Endothelial cell of umbilical vein (primary cell): ENCODE measurements around the gene GZF1. TPM values are rescaled to one million over a fixed set of nuclear protein-coding genes. Genes with fewer than 3 reads are reported as not detected.

Experiments used
- BruUV-seq: library from RNA; stranded (reverse); fragments of 400-500 nt; replicated peaks from 2 replicates; lab custom pipeline; 2021; lab: Mats Ljungman, UMichigan
- CTCF ChIA-PET: fragments of 300-600, 350-600 bp; sonication (Branson Sonifier 250); formaldehyde crosslinking; loops from one replicate; lab custom pipeline; 2021; ENCODE audit warnings: antibody characterized with exemption, inconsistent platforms; lab: Charles Lee
- POLR2A ChIA-PET: fragments of 300-600, 350-600 bp; sonication (Branson Sonifier 250); formaldehyde crosslinking; loops from one replicate; lab custom pipeline; 2021; ENCODE audit warnings: antibody characterized with exemption, inconsistent platforms; lab: Charles Lee
- DNase-seq: peaks from one replicate; pipeline ENCODE4 v3.0.0-alpha.2; 2011; ENCODE audit warnings: low read depth, low spot score
- FAIRE-seq: peaks from 2 replicates; lab custom pipeline; 2011; peaks lifted over from hg19 to GRCh38; lab: Jason Lieb, UNC
- H2AFZ ChIP-seq: 2 replicates; pipeline ENCODE4 v1.6.0; 2012; ENCODE audit warnings: low read depth, low read length, control low read depth, inconsistent platforms
- H3K27ac ChIP-seq: 2 replicates; pipeline ENCODE4 v1.5.1; 2011; ENCODE audit warnings: low read depth, mild to moderate bottlenecking, control low read depth, low read length, moderate library complexity; ENCODE audit not compliant: insufficient read depth
- H3K27me3 ChIP-seq, 2 experiments: 2 replicates each; pipeline versions ENCODE4 v1.6.0 to v1.6.1; 2011; ENCODE audit warnings: low read length in 2 of 2, mixed read lengths in 1 of 2; ENCODE audit not compliant: control insufficient read depth in 2 of 2, insufficient read depth in 2 of 2
- H3K36me3 ChIP-seq, 2 experiments: 2 replicates in 1 of 2; 3 replicates in 1 of 2; pipeline ENCODE4 v1.5.1; 2011; ENCODE audit warnings: low read length in 2 of 2, mild to moderate bottlenecking in 1 of 2, moderate library complexity in 1 of 2; ENCODE audit not compliant: control insufficient read depth in 2 of 2, insufficient read depth in 2 of 2; ENCODE audit errors: extremely low read depth in 1 of 2
- H3K4me1 ChIP-seq: 3 replicates; pipeline ENCODE4 v1.5.1; 2011; ENCODE audit warnings: mild to moderate bottlenecking, low read length; ENCODE audit not compliant: control insufficient read depth, insufficient read depth; ENCODE audit errors: extremely low read depth
- H3K4me2 ChIP-seq: 2 replicates; pipeline ENCODE4 v1.6.1; 2011; ENCODE audit warnings: low read length, control low read depth, mixed read lengths; ENCODE audit not compliant: insufficient read depth
- H3K4me3 ChIP-seq, 3 experiments: fragments of 200-600 bp in 1 of 3; sonication (generic), shearing (Covaris generic) in 1 of 3; replicated peaks in 1 of 3; 2 replicates each; pipeline ENCODE4 v1.5.1; 2011 to 2016; ENCODE audit warnings: control low read depth in 3 of 3, low read length in 3 of 3, mild to moderate bottlenecking in 2 of 3, inconsistent platforms in 1 of 3, low read depth in 1 of 3, moderate library complexity in 1 of 3; ENCODE audit not compliant: insufficient read depth in 1 of 3
- H3K79me2 ChIP-seq: 2 replicates; pipeline ENCODE4 v1.6.0; 2012; ENCODE audit warnings: low read length, inconsistent platforms; ENCODE audit not compliant: control insufficient read depth, insufficient read depth
- H3K9ac ChIP-seq: replicated peaks from 2 replicates; pipeline ENCODE3; 2011; ENCODE audit warnings: low read length, control low read depth; ENCODE audit not compliant: insufficient read depth; ENCODE audit errors: extremely low read depth
- H3K9me1 ChIP-seq: replicated peaks from 3 replicates; pipeline ENCODE4 v1.6.0; 2011; ENCODE audit warnings: mild to moderate bottlenecking, low read length; ENCODE audit not compliant: control insufficient read depth, insufficient read depth; ENCODE audit errors: extremely low read depth
- H3K9me3 ChIP-seq: replicated peaks from 2 replicates; pipeline ENCODE4 v1.5.1; 2012; ENCODE audit warnings: low read length, inconsistent platforms; ENCODE audit not compliant: control insufficient read depth, insufficient read depth
- H4K20me1 ChIP-seq: replicated peaks from 2 replicates; pipeline ENCODE3; 2011; ENCODE audit warnings: mild to moderate bottlenecking, low read length; ENCODE audit not compliant: control insufficient read depth, insufficient read depth; ENCODE audit errors: extremely low read depth
- CTCF ChIP-seq, 2 donors: IDR thresholded peaks; 1 replicate in 1 of 2; 2 replicates in 1 of 2; pipeline ENCODE4 v1.5.1; 2011; ENCODE audit warnings: low read length in 2 of 2, mild to moderate bottlenecking in 2 of 2, moderate library complexity in 2 of 2, control low read depth in 1 of 2, inconsistent platforms in 1 of 2, low read depth in 1 of 2; ENCODE audit not compliant: insufficient read depth in 1 of 2; ENCODE audit errors: extremely low read depth in 1 of 2
- EZH2 ChIP-seq: IDR thresholded peaks from 2 replicates; pipeline ENCODE4 v1.6.1; 2012; ENCODE audit warnings: borderline replicate concordance, low read depth, mild to moderate bottlenecking, moderate library complexity, low read length, inconsistent platforms; ENCODE audit not compliant: severe bottlenecking
- FOS ChIP-seq: IDR thresholded peaks from 2 replicates; pipeline ENCODE4 v1.6.1; 2011; ENCODE audit warnings: mild to moderate bottlenecking, low read length, moderate library complexity, borderline replicate concordance; ENCODE audit not compliant: insufficient read depth
- GATA2 ChIP-seq: IDR thresholded peaks from 2 replicates; pipeline ENCODE4 v1.7.0; 2011; ENCODE audit warnings: low read depth, mild to moderate bottlenecking, moderate library complexity, mixed read lengths, low read length; ENCODE audit not compliant: insufficient read length, insufficient read depth
- JUN ChIP-seq: IDR thresholded peaks from 2 replicates; pipeline ENCODE4 v1.6.1; 2011; ENCODE audit warnings: borderline replicate concordance, low read depth; ENCODE audit not compliant: insufficient read length, insufficient read depth
- MAX ChIP-seq: IDR thresholded peaks from 2 replicates; pipeline ENCODE4 v1.6.1; 2011; ENCODE audit not compliant: insufficient read depth, insufficient read length
- MYC ChIP-seq: IDR thresholded peaks from one replicate; pipeline ENCODE4 v1.6.1; 2011; ENCODE audit warnings: mild to moderate bottlenecking, low read depth, low read length
- POLR2A ChIP-seq: IDR thresholded peaks from 2 replicates; pipeline ENCODE4 v1.6.1; 2012; ENCODE audit warnings: low read depth, mild to moderate bottlenecking, control low read depth, low read length
- POLR2AphosphoS5 ChIP-seq: IDR thresholded peaks from 2 replicates; pipeline ENCODE4 v1.6.1; 2012; ENCODE audit warnings: low read depth, mild to moderate bottlenecking, control low read depth, low read length, moderate library complexity; ENCODE audit not compliant: insufficient read depth
- dilution Hi-C: fragments of 300-500 bp; cut with MboI; formaldehyde crosslinking; loops from one replicate; pipeline ENCODE4 v1.15.0; 2019; ENCODE audit warnings: low sequenced_read_pairs; ENCODE audit not compliant: extremely low pct_ligation_motif_present
- intact Hi-C: fragments of 100-400 bp; cut with micrococcal nuclease; formaldehyde crosslinking; loops from one replicate; pipeline ENCODE4 v1.10.0; 2022
- polyA plus RNA-seq, 4 experiments: library from polyadenylated mRNA; depleted of rRNA in 3 of 4; stranded (reverse) in 3 of 4; unstranded in 1 of 4; fragments of >200 nt; gene quantifications; 2 replicates each; pipeline versions ENCODE4 v1.2.1 to v1.2.3, GENCODE V29; 2011 to 2012; ENCODE audit warnings: missing spikeins in 1 of 4
- total RNA-seq: library from RNA; stranded (reverse); gene quantifications from 2 replicates; pipeline ENCODE4 v1.2.3, GENCODE V29; 2021

GZF1 gene
- total and polyA plus RNA-seq, 2 donors (not counting 3 experiments of a cell fraction or from before 2014, with no cell fraction given) = 9.7 to 10.0 TPM

GRCh38 chr20:23387118-23387443 lies 25.1 kb downstream of the GZF1 start:
- Histone ChIP-seq H3K4me3 (no peak overlapping the region), H3K9me1 (no peaks in the 10 kb centered on the region), H3K9me3 (no peaks in the 10 kb centered on the region), H3K27ac (no peak overlapping the region), H3K27me3 (no peaks in the 10 kb centered on the region), H3K4me1 (peaks cover 3% of the 10 kb centered on the region), H3K4me2 (no peak overlapping the region), H3K79me2 (peaks cover 2% of the 10 kb centered on the region), H3K36me3 (peaks cover 0 to 2% of the 10 kb centered on the region in 2 experiments), H2AFZ (no peak overlapping the region), H3K9ac (no peak overlapping the region), H4K20me1 (no peaks in the 10 kb centered on the region)
- dilution Hi-C loops = no loop called here
- intact Hi-C loops = no loop called here
- ChIA-PET POLR2A (no interaction called here), CTCF (interaction anchor here (1.0 to 2.6 kb wide), 5 partner anchors 10 to 50 kb away, joined by 3 to 10 read pairs (median 3); partner anchors contain the start of gene NAPB)
- no peak for DNase-seq
- BruUV-seq = no TSS peak
- FAIRE-seq = no peak
- no peak for TF ChIP-seq MAX
- no peak for TF ChIP-seq JUN
- no peak for TF ChIP-seq GATA2

- FAIRE-seq (no peak), DNase-seq (no peak)
- Histone ChIP-seq H3K79me2 (no peaks in the 10 kb centered on the region), H4K20me1 (no peaks in the 10 kb centered on the region), H2AFZ (no peak overlapping the region), H3K9ac (no peak overlapping the region), H3K4me1 (peaks cover 3% of the 10 kb centered on the region), H3K36me3 (peaks cover 4 to 18% of the 10 kb centered on the region in 2 experiments), H3K27ac (no peak overlapping the region), H3K27me3 (no peaks in the 10 kb centered on the region), H3K9me3 (no peaks in the 10 kb centered on the region), H3K9me1 (no peaks in the 10 kb centered on the region), H3K4me3 (no peak overlapping the region), H3K4me2 (no peak overlapping the region)
- POLR2A ChIA-PET = no interaction called here
- intact Hi-C loops (no loop called here), dilution Hi-C loops (no loop called here)
- no peak for TF ChIP-seq CTCF (IDR thresholded peaks at IDR 0.05; ENCODE audit: extremely low read depth in 1 of 2, insufficient read depth in 1 of 2, low read depth in 1 of 2, low read length in 2 of 2)
- TF ChIP-seq POLR2A = no peak
- no peak for TF ChIP-seq MAX
- TF ChIP-seq EZH2 = no peak
- no peak for TF ChIP-seq MYC
- no peak for TF ChIP-seq FOS
- TF ChIP-seq GATA2 = no peak
- TF ChIP-seq POLR2AphosphoS5 = no peak
- TF ChIP-seq JUN = no peak
- no TSS peak for BruUV-seq
- CTCF ChIA-PET = interaction anchor here (1.0 to 1.5 kb wide), 3 partner anchors 31 to 698 kb away, joined by 3 read pairs; partner anchors contain the start of gene NAPB
Observed at GRCh38 chr20:23390091-23390774, 28.3 kb downstream of the GZF1 start.
